ENCODE data around the gene EEF1AKMT4.

DNA sequence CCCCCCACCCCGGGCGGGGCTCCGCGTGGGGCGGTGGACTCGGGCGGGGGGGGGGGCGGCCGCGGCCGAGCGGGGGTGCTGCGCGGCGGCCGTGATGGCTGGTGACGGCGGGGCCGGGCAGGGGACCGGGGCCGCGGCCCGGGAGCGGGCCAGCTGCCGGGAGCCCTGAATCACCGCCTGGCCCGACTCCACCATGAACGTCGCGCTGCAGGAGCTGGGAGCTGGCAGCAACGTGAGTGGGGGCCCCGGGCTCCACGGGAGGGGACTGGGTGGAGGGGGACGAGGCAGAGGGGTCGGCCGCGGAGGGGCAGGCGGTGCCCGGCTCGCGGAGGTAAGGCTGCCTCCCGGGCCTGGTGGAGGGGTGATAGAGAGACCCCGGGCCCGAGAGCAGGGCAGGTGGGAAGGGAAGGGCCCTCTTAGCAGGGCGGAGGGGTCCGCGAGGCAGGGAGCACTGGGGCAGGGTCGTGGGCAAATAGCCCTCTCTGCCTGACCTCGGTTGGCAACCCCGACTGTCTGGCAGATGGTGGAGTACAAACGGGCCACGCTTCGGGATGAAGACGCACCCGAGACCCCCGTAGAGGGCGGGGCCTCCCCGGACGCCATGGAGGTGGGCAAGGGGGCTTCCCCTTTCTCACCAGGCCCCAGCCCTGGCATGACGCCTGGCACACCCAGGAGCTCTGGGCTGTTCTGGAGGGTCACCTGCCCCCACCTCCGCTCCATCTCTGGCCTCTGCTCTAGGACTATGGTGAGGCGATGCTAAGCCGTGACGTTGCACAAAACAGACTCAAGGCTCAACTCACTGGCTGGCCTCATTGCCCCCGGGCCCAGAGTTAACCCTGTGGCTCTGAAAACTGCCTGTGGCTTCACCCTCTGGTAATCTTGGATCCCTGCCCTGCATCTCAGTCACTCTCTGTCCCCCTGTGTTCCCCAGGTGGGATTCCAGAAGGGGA is 26.8 kb downstream of the EEF1AKMT4 start, which contains the start of gene ECE2:
- TF ChIP-seq, protein P1, sequence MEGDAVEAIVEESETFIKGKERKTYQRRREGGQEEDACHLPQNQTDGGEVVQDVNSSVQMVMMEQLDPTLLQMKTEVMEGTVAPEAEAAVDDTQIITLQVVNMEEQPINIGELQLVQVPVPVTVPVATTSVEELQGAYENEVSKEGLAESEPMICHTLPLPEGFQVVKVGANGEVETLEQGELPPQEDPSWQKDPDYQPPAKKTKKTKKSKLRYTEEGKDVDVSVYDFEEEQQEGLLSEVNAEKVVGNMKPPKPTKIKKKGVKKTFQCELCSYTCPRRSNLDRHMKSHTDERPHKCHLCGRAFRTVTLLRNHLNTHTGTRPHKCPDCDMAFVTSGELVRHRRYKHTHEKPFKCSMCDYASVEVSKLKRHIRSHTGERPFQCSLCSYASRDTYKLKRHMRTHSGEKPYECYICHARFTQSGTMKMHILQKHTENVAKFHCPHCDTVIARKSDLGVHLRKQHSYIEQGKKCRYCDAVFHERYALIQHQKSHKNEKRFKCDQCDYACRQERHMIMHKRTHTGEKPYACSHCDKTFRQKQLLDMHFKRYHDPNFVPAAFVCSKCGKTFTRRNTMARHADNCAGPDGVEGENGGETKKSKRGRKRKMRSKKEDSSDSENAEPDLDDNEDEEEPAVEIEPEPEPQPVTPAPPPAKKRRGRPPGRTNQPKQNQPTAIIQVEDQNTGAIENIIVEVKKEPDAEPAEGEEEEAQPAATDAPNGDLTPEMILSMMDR (IDR thresholded peaks at IDR 0.05): no peak
- TF ChIP-seq POLR2AphosphoS5 (IDR thresholded peaks at IDR 0.05; ENCODE audit: low read depth, low read length) (no peak), SIN3A (IDR thresholded peaks at IDR 0.05; ENCODE audit: borderline replicate concordance, insufficient read depth, low read depth, low read length) (no peak), TCF7L2 (IDR thresholded peaks at IDR 0.05; ENCODE audit: low read depth, low read length) (no peak)
- TF ChIP-seq, protein P2, sequence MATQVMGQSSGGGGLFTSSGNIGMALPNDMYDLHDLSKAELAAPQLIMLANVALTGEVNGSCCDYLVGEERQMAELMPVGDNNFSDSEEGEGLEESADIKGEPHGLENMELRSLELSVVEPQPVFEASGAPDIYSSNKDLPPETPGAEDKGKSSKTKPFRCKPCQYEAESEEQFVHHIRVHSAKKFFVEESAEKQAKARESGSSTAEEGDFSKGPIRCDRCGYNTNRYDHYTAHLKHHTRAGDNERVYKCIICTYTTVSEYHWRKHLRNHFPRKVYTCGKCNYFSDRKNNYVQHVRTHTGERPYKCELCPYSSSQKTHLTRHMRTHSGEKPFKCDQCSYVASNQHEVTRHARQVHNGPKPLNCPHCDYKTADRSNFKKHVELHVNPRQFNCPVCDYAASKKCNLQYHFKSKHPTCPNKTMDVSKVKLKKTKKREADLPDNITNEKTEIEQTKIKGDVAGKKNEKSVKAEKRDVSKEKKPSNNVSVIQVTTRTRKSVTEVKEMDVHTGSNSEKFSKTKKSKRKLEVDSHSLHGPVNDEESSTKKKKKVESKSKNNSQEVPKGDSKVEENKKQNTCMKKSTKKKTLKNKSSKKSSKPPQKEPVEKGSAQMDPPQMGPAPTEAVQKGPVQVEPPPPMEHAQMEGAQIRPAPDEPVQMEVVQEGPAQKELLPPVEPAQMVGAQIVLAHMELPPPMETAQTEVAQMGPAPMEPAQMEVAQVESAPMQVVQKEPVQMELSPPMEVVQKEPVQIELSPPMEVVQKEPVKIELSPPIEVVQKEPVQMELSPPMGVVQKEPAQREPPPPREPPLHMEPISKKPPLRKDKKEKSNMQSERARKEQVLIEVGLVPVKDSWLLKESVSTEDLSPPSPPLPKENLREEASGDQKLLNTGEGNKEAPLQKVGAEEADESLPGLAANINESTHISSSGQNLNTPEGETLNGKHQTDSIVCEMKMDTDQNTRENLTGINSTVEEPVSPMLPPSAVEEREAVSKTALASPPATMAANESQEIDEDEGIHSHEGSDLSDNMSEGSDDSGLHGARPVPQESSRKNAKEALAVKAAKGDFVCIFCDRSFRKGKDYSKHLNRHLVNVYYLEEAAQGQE (IDR thresholded peaks at IDR 0.05; ENCODE audit: insufficient read depth in 1 of 2, low read depth in 2 of 2, low read length in 1 of 2): no peak
